Mucosa of rectum (tissue), 2 donors: ENCODE results near the gene SEBOX.

Source experiments
- H3K27ac ChIP-seq, 2 donors: one replicate each; pipeline ENCODE4 v1.7.0; 2013; ENCODE audit warnings: inconsistent platforms in 2 of 2, low read depth in 2 of 2, low read length in 2 of 2
- H3K27me3 ChIP-seq, 2 donors: one replicate each; pipeline ENCODE4 v1.7.0; 2013; ENCODE audit warnings: low read length in 2 of 2; ENCODE audit not compliant: control insufficient read depth in 2 of 2, insufficient read depth in 2 of 2
- H3K36me3 ChIP-seq, 2 donors: one replicate each; pipeline ENCODE4 v1.7.0; 2013; ENCODE audit warnings: low read length in 2 of 2; ENCODE audit not compliant: control insufficient read depth in 2 of 2, insufficient read depth in 2 of 2
- H3K4me1 ChIP-seq, 2 donors: one replicate each; pipeline ENCODE4 v1.7.0; 2013; ENCODE audit warnings: low read length in 2 of 2, mild to moderate bottlenecking in 1 of 2; ENCODE audit not compliant: control insufficient read depth in 2 of 2, insufficient read depth in 2 of 2
- H3K4me3 ChIP-seq, 2 donors: one replicate each; pipeline ENCODE4 v1.7.0; 2013; ENCODE audit warnings: low read length in 2 of 2
- H3K9ac ChIP-seq, 2 donors: one replicate each; pipeline ENCODE4 v1.7.0; 2013; ENCODE audit warnings: low read length in 2 of 2, low read depth in 1 of 2, mild to moderate bottlenecking in 1 of 2
- H3K9me3 ChIP-seq, 2 donors: one replicate each; pipeline ENCODE4 v1.7.0; 2013; ENCODE audit warnings: low read length in 2 of 2; ENCODE audit not compliant: control insufficient read depth in 2 of 2
- donor health status: healthy.
- donor health status: Normal muscosa, but diverticular disease.

Gene SEBOX

GRCh38 chr17:28364665-28365363 is at the start of gene SEBOX:
TSS of gene SEBOX (minus strand) at chr17:28365199. CDS start at chr17:28365151, 48 bp downstream.
- Histone ChIP-seq H3K4me3 (no peak within 1 kb of the TSS), H3K9me3 (no peaks in the 10 kb centered on the region), H3K4me1 (no peaks in the 10 kb centered on the region), H3K9ac (no peak within 1 kb of the TSS), H3K27me3 (no peaks in the 10 kb centered on the region), H3K36me3 (peaks cover 32 to 44% of the 10 kb centered on the region in 2 donors), H3K27ac (no peak within 1 kb of the TSS)

- Histone ChIP-seq H3K9me3 (no peaks in the 10 kb centered on the region), H3K36me3 (no peaks in the 10 kb centered on the region), H3K27ac (no peak overlapping the region), H3K9ac (no peak overlapping the region), H3K4me3 (no peak overlapping the region), H3K27me3 (no peaks in the 10 kb centered on the region), H3K4me1 (peaks cover 0 to 4% of the 10 kb centered on the region in 2 donors)
Measured at GRCh38 chr17:28413804-28414203, 48.8 kb upstream of the SEBOX start.

GRCh38 chr17:28412099-28412498 is 47.1 kb upstream of the SEBOX start:
- Histone ChIP-seq H3K4me1 (peaks cover 0 to 17% of the 10 kb centered on the region in 2 donors), H3K27ac (no peak overlapping the region), H3K9ac (no peak overlapping the region), H3K4me3 (no peak overlapping the region), H3K36me3 (no peaks in the 10 kb centered on the region), H3K9me3 (no peaks in the 10 kb centered on the region), H3K27me3 (no peaks in the 10 kb centered on the region)

DNA sequence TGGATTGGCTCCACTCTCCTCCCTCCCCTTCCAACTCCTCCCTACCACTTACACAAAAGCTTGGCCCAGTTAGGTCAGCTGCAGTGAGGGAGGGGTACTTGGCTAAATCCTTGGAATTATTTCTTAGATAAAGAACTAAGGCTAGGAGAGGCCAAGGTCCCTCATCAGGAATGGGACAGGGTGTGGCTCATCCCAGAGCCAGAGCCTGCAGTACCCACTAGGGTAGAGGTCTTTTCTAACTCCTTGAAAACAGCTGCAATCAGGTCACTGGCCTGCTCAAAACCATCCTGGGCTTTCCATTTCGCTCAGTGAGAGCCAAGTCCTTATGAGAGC is 42.9 kb upstream of the SEBOX start:
- Histone ChIP-seq H3K4me1 (peaks cover 9 to 35% of the 10 kb centered on the region in 2 donors), H3K36me3 (peaks cover 0 to under 1% of the 10 kb centered on the region in 2 donors), H3K27me3 (no peaks in the 10 kb centered on the region), H3K27ac (peak overlapping the region in 1 of 2 donors; percentile 36), H3K9ac (no peak overlapping the region), H3K9me3 (no peaks in the 10 kb centered on the region), H3K4me3 (no peak overlapping the region)

- Histone ChIP-seq H3K27ac (peak overlapping the region in 1 of 2 donors; percentile 36), H3K4me3 (no peak overlapping the region), H3K4me1 (peaks cover 9 to 35% of the 10 kb centered on the region in 2 donors), H3K36me3 (peaks cover 0 to 2% of the 10 kb centered on the region in 2 donors), H3K9ac (no peak overlapping the region), H3K27me3 (no peaks in the 10 kb centered on the region), H3K9me3 (no peaks in the 10 kb centered on the region)
Measured at GRCh38 chr17:28407130-28407973, 42.4 kb upstream of the SEBOX start.

- Histone ChIP-seq H3K4me1 (peaks cover 9 to 35% of the 10 kb centered on the region in 2 donors), H3K4me3 (peak overlapping the region; percentile 76 to 77), H3K27me3 (no peaks in the 10 kb centered on the region), H3K9me3 (no peaks in the 10 kb centered on the region), H3K36me3 (peaks cover 0 to 2% of the 10 kb centered on the region in 2 donors), H3K9ac (peak overlapping the region; percentile 41 to 55), H3K27ac (peak overlapping the region; percentile 2 to 9)
Measured at GRCh38 chr17:28406473-28406814, 41.4 kb upstream of the SEBOX start.

GRCh38 chr17:28405632-28406472 is 40.9 kb upstream of the SEBOX start, which contains the start of gene SLC46A1:
TSS of gene SLC46A1 (minus strand) at chr17:28406212. CDS start at chr17:28406114, 98 bp downstream.
- H3K9me3 ChIP-seq, result no peaks in the 10 kb centered on the region
- H3K27me3 ChIP-seq, result no peaks in the 10 kb centered on the region
- H3K4me1 ChIP-seq, result peaks cover 9 to 35% of the 10 kb centered on the region in 2 donors
- H3K27ac ChIP-seq, result peak within 1 kb of the TSS; percentile 2 to 9
- H3K36me3 ChIP-seq, result peaks cover 2 to 5% of the 10 kb centered on the region in 2 donors
- peak within 1 kb of the TSS; percentile 76 to 77 for H3K4me3 ChIP-seq
- peak within 1 kb of the TSS; percentile 47 to 55 for H3K9ac ChIP-seq

GRCh38 chr17:28404812-28405570 is 40.0 kb upstream of the SEBOX start:
- Histone ChIP-seq H3K27ac (no peak overlapping the region), H3K9ac (peak overlapping the region; percentile 47 to 55)

GRCh38 chr17:28404461-28404811 is 39.4 kb upstream of the SEBOX start:
- no peak overlapping the region for H3K4me3 ChIP-seq
- no peak overlapping the region for H3K9ac ChIP-seq
- peaks cover 7 to 8% of the 10 kb centered on the region in 2 donors for H3K36me3 ChIP-seq
- H3K4me1 ChIP-seq, result peaks cover 9 to 35% of the 10 kb centered on the region in 2 donors
- H3K27ac ChIP-seq, result no peak overlapping the region
- H3K27me3 ChIP-seq, result no peaks in the 10 kb centered on the region
- no peaks in the 10 kb centered on the region for H3K9me3 ChIP-seq

More at GRCh38 chr17:28404812-28405570, 40.0 kb upstream of the SEBOX start:
- H3K4me3 ChIP-seq, result peak overlapping the region; percentile 76 to 77
- H3K9me3 ChIP-seq, result no peaks in the 10 kb centered on the region
- H3K27me3 ChIP-seq, result no peaks in the 10 kb centered on the region
- H3K36me3 ChIP-seq, result peaks cover 6 to 8% of the 10 kb centered on the region in 2 donors
- peaks cover 9 to 35% of the 10 kb centered on the region in 2 donors for H3K4me1 ChIP-seq
